ENCODE data around the gene PRR15. TPM values are rescaled to one million over a fixed set of nuclear protein-coding genes. Genes with fewer than 3 reads are reported as not detected.

PRR15 gene
- total and polyA plus RNA-seq, 4 donors, result 0.02 to 0.98 (median 0.17) TPM; not detected in 1

GRCh38 chr7:29539471-29539870 lies 24.2 kb upstream of the PRR15 start:
- Histone ChIP-seq H3K27ac (ENCODE audit: low read depth in 1 of 2, low read length in 2 of 2) (no peak overlapping the region), H3K9ac (ENCODE audit: low read depth in 1 of 2, low read length in 2 of 2) (no peak overlapping the region), H3K4me3 (ENCODE audit: low read depth in 1 of 3, low read length in 3 of 3) (no peak overlapping the region), H3K4me1 (ENCODE audit: control insufficient read depth in 4 of 4, insufficient read depth in 4 of 4, low read length in 3 of 4) (no peaks in the 10 kb centered on the region), H3K27me3 (ENCODE audit: control insufficient read depth in 4 of 4, insufficient read depth in 4 of 4, low read length in 3 of 4) (no peaks in the 10 kb centered on the region), H3K36me3 (ENCODE audit: control insufficient read depth in 4 of 4, insufficient read depth in 3 of 4, low read depth in 1 of 4, low read length in 3 of 4) (no peaks in the 10 kb centered on the region), H3K9me3 (ENCODE audit: control insufficient read depth in 4 of 4, low read length in 3 of 4) (peaks cover 0 to under 1% (median 0%) of the 10 kb centered on the region in 4 donors)
- TF ChIP-seq ZBTB33 (IDR thresholded peaks at IDR 0.05), result no peak
- no peak for TF ChIP-seq RXRA (IDR thresholded peaks at IDR 0.05)
- no peak for DNase-seq (ENCODE audit: low spot score)
- WGBS, result 93% methylated on average over 2 of the region's 2 CpGs

- no peak overlapping the region for H3K9ac ChIP-seq (ENCODE audit: low read depth in 1 of 2, low read length in 2 of 2)
- no peak for TF ChIP-seq YY1 (IDR thresholded peaks at IDR 0.05)
- TF ChIP-seq SP1 (IDR thresholded peaks at IDR 0.05), result no peak
- no peak for TF ChIP-seq GABPA (IDR thresholded peaks at IDR 0.05 in 1 of 2, conservative IDR thresholded peaks at IDR 0.05 in 1 of 2)
- TF ChIP-seq TAF1 (conservative IDR thresholded peaks at IDR 0.05), result no peak
- no peak for TF ChIP-seq RAD21 (IDR thresholded peaks at IDR 0.05)
- H3K9me3 ChIP-seq (ENCODE audit: control insufficient read depth in 4 of 4, low read length in 3 of 4), result peaks cover 0 to 2% (median 0%) of the 10 kb centered on the region in 4 donors
- no peak overlapping the region for H3K27ac ChIP-seq (ENCODE audit: low read depth in 1 of 2, low read length in 2 of 2)
- DNase-seq (ENCODE audit: low spot score), result no peak
- WGBS, result 66% methylated on average over 3 of the region's 3 CpGs
- H3K4me1 ChIP-seq (ENCODE audit: control insufficient read depth in 4 of 4, insufficient read depth in 4 of 4, low read length in 3 of 4), result no peaks in the 10 kb centered on the region
- no peak overlapping the region for H3K4me3 ChIP-seq (ENCODE audit: low read depth in 1 of 3, low read length in 3 of 3)
- no peaks in the 10 kb centered on the region for H3K36me3 ChIP-seq (ENCODE audit: control insufficient read depth in 4 of 4, insufficient read depth in 3 of 4, low read depth in 1 of 4, low read length in 3 of 4)
- no peaks in the 10 kb centered on the region for H3K27me3 ChIP-seq (ENCODE audit: control insufficient read depth in 4 of 4, insufficient read depth in 4 of 4, low read length in 3 of 4)
These were observed 16.2 kb upstream of the PRR15 start for GRCh38 chr7:29547421-29547820.

GRCh38 chr7:29548823-29549222 lies 14.8 kb upstream of the PRR15 start:
- Histone ChIP-seq H3K4me1 (ENCODE audit: control insufficient read depth in 4 of 4, insufficient read depth in 4 of 4, low read length in 3 of 4) (no peaks in the 10 kb centered on the region), H3K9me3 (ENCODE audit: control insufficient read depth in 4 of 4, low read length in 3 of 4) (peaks cover 0 to 2% (median 0%) of the 10 kb centered on the region in 4 donors), H3K27me3 (ENCODE audit: control insufficient read depth in 4 of 4, insufficient read depth in 4 of 4, low read length in 3 of 4) (no peaks in the 10 kb centered on the region), H3K4me3 (ENCODE audit: low read depth in 1 of 3, low read length in 3 of 3) (no peak overlapping the region), H3K9ac (ENCODE audit: low read depth in 1 of 2, low read length in 2 of 2) (no peak overlapping the region), H3K27ac (ENCODE audit: low read depth in 1 of 2, low read length in 2 of 2) (no peak overlapping the region), H3K36me3 (ENCODE audit: control insufficient read depth in 4 of 4, insufficient read depth in 3 of 4, low read depth in 1 of 4, low read length in 3 of 4) (no peaks in the 10 kb centered on the region)
- 90% methylated on average over 4 of the region's 4 CpGs for WGBS
- TF ChIP-seq REST (IDR thresholded peaks at IDR 0.05), result no peak
- TF ChIP-seq RAD21 (IDR thresholded peaks at IDR 0.05), result no peak
- TF ChIP-seq CTCF (IDR thresholded peaks at IDR 0.05; ENCODE audit: low read depth, low read length, missing input control), result no peak
- TF ChIP-seq JUND (IDR thresholded peaks at IDR 0.05), result no peak
- no peak for TF ChIP-seq NR2F2 (IDR thresholded peaks at IDR 0.05)
- no peak for DNase-seq (ENCODE audit: low spot score)

Measured in liver (tissue), 9 donors.